Activated CD8-positive, alpha-beta memory T cell treated with anti-CD3 and anti-CD28 coated beads, Interleukin-2, amount 50 U/mL, for 1 hour (primary cell): ENCODE data around the gene TCEA2.
"Not testable (repeated sequence)": the region's sequence is repeated elsewhere in the genome, so short reads cannot be mapped to it uniquely, and the experiment has no call there.

Source experiments
- DNase-seq: peaks from one replicate; pipeline ENCODE4 v3.0.0-alpha.2; 2020; ENCODE audit errors: extremely low read depth

TCEA2 gene

GRCh38 chr20:64108731-64109681 lies 46.0 kb downstream of the TCEA2 start:
- no peak for DNase-seq

GRCh38 chr20:64109831-64110391 lies 46.9 kb downstream of the TCEA2 start:
- DNase-seq = no peak

GRCh38 chr20:64110411-64111068 lies 47.5 kb downstream of the TCEA2 start:
- no peak for DNase-seq

- no peak for DNase-seq
These were observed 49.0 kb downstream of the TCEA2 start for GRCh38 chr20:64111841-64112641.

- no peak for DNase-seq
These were observed 49.9 kb downstream of the TCEA2 start for GRCh38 chr20:64112691-64113443.

- DNase-seq = no peak
These were observed 50.4 kb downstream of the TCEA2 start for GRCh38 chr20:64113444-64113775.

GRCh38 chr20:64113796-64114355 lies 50.9 kb downstream of the TCEA2 start:
- DNase-seq = no peak

GRCh38 chr20:64114356-64114971 lies 51.5 kb downstream of the TCEA2 start:
- DNase-seq = no peak

- no peak for DNase-seq
These were observed 52.3 kb downstream of the TCEA2 start for GRCh38 chr20:64115171-64115911.

GRCh38 chr20:64116016-64116415 lies 53.0 kb downstream of the TCEA2 start:
- no peak for DNase-seq

- no peak for DNase-seq
These were observed 53.8 kb downstream of the TCEA2 start for GRCh38 chr20:64116541-64117431.

- DNase-seq = not testable (repeated sequence)
These were observed 54.4 kb downstream of the TCEA2 start for GRCh38 chr20:64117432-64117777.

GRCh38 chr20:64119301-64119680 lies 56.3 kb downstream of the TCEA2 start:
- DNase-seq = no peak

GRCh38 chr20:64119681-64120341 lies 56.8 kb downstream of the TCEA2 start:
- no peak for DNase-seq

- DNase-seq = no peak
These were observed 58.6 kb downstream of the TCEA2 start for GRCh38 chr20:64121586-64121985.
